GM23338 (cell line): ENCODE data around the gene HTR4. TPM values are rescaled to one million over a fixed set of nuclear protein-coding genes. Genes with fewer than 3 reads are reported as not detected.

Experiments
- ATAC-seq: fragments of 200-7000 bp; cut with Tn5 transposase; 3 replicates; pipeline ENCODE4 v1.9.1; 2020
- DNase-seq: peaks from one replicate; pipeline ENCODE4 v3.0.0-alpha.2; 2015; ENCODE audit warnings: low spot score
- H2AFZ ChIP-seq: fragments of 200-600 bp; sonication (generic); 2 replicates; pipeline ENCODE4 v1.8.0; 2016; ENCODE audit warnings: antibody characterized with exemption, mild to moderate bottlenecking, moderate library complexity
- H3F3A ChIP-seq: fragments of 200-600 bp; sonication (generic); replicated peaks from 2 replicates; pipeline ENCODE4 v1.8.0; 2017; ENCODE audit warnings: antibody characterized with exemption, mixed run types, low read depth
- H3K27ac ChIP-seq: fragments of 200-600 bp; sonication (generic); 2 replicates; pipeline ENCODE4 v1.6.1; 2016; ENCODE audit warnings: low read depth
- H3K27me3 ChIP-seq: fragments of 200-600 bp; sonication (generic); 2 replicates; pipeline ENCODE4 v1.8.0; 2016; ENCODE audit warnings: mild to moderate bottlenecking, mixed run types, moderate library complexity; ENCODE audit not compliant: insufficient read depth
- H3K36me3 ChIP-seq: fragments of 200-600 bp; sonication (generic); 2 replicates; pipeline ENCODE4 v1.8.0; 2016; ENCODE audit warnings: mild to moderate bottlenecking; ENCODE audit not compliant: insufficient read depth
- H3K4me1 ChIP-seq: fragments of 200-600 bp; sonication (generic); 2 replicates; pipeline ENCODE4 v1.8.0; 2016; ENCODE audit warnings: mild to moderate bottlenecking, moderate library complexity; ENCODE audit not compliant: insufficient read depth
- H3K4me2 ChIP-seq: fragments of 200-600 bp; sonication (generic); 2 replicates; pipeline ENCODE4 v1.7.1; 2017; ENCODE audit warnings: mixed run types
- H3K4me3 ChIP-seq: fragments of 200-600 bp; sonication (generic); 2 replicates; pipeline ENCODE4 v1.6.1; 2016; ENCODE audit warnings: mixed run types
- H3K79me2 ChIP-seq: fragments of 200-600 bp; sonication (generic); replicated peaks from 2 replicates; pipeline ENCODE4 v1.8.0; 2017; ENCODE audit warnings: mild to moderate bottlenecking; ENCODE audit not compliant: insufficient read depth
- H3K9me2 ChIP-seq: fragments of 200-600 bp; sonication (generic); 2 replicates; pipeline ENCODE4 v1.8.0; 2017; ENCODE audit not compliant: insufficient read depth
- H4K20me1 ChIP-seq: fragments of 200-600 bp; sonication (generic); replicated peaks from 2 replicates; pipeline ENCODE4 v1.8.0; 2017; ENCODE audit warnings: mild to moderate bottlenecking; ENCODE audit not compliant: insufficient read depth
- H3K27ac Mint-ChIP-seq: 2 replicates; pipeline ENCODE4 v1.8.0; 2020; ENCODE audit warnings: inconsistent platforms, mild to moderate bottlenecking, moderate library complexity, mixed read lengths
- H3K27me3 Mint-ChIP-seq: 3 replicates; pipeline ENCODE4 v1.8.0; 2022; ENCODE audit warnings: low read depth, mild to moderate bottlenecking, moderate library complexity, mixed read lengths, inconsistent platforms; ENCODE audit not compliant: insufficient read depth, poor library complexity
- H3K36me3 Mint-ChIP-seq: 3 replicates; pipeline ENCODE4 v1.8.0; 2021; ENCODE audit warnings: low read depth, mild to moderate bottlenecking, inconsistent platforms, moderate library complexity, mixed read lengths
- H3K4me1 Mint-ChIP-seq: 3 replicates; pipeline ENCODE4 v1.8.0; 2020; ENCODE audit warnings: mild to moderate bottlenecking, inconsistent platforms, mixed read lengths
- H3K4me3 Mint-ChIP-seq: 3 replicates; pipeline ENCODE4 v1.8.0; 2021; ENCODE audit warnings: moderate library complexity, mild to moderate bottlenecking, inconsistent platforms, mixed read lengths
- H3K9me3 Mint-ChIP-seq: 3 replicates; pipeline ENCODE4 v1.8.0; 2020; ENCODE audit warnings: moderate library complexity, mild to moderate bottlenecking, inconsistent platforms, mixed read lengths
- EZH2 ChIP-seq: fragments of 200-600 bp; sonication (generic); IDR thresholded peaks from one replicate; pipeline ENCODE4 v1.8.0; 2017; ENCODE audit warnings: antibody characterized with exemption, mild to moderate bottlenecking, low read depth; ENCODE audit not compliant: unreplicated experiment
- EZH2phosphoT487 ChIP-seq: fragments of 200-600 bp; sonication (generic); IDR thresholded peaks from one replicate; pipeline ENCODE4 v1.8.1; 2018; ENCODE audit warnings: antibody characterized with exemption; ENCODE audit not compliant: unreplicated experiment
- POLR2AphosphoS5 ChIP-seq: IDR thresholded peaks from 2 replicates; pipeline ENCODE4 v1.6.1; 2016; ENCODE audit warnings: antibody characterized with exemption, low read depth
- REST ChIP-seq: IDR thresholded peaks from one replicate; pipeline ENCODE4 v1.6.1; 2018; ENCODE audit warnings: antibody characterized with exemption; ENCODE audit not compliant: unreplicated experiment
- STAT1 ChIP-seq: IDR thresholded peaks from one replicate; pipeline ENCODE4 v1.6.1; 2016; ENCODE audit warnings: antibody characterized with exemption; ENCODE audit not compliant: unreplicated experiment
- ZNF114 ChIP-seq: fragments of 250-450 bp; sonication (Bioruptor Pico); IDR thresholded peaks from 2 replicates; pipeline ENCODE4 v1.5.0; 2020; ENCODE audit warnings: mild to moderate bottlenecking, moderate library complexity
- ZNF331 ChIP-seq: fragments of 250-450 bp; sonication (Bioruptor Pico); IDR thresholded peaks from 2 replicates; pipeline ENCODE4 v1.5.0; 2020; ENCODE audit warnings: low read depth, mild to moderate bottlenecking, moderate library complexity
- polyA plus RNA-seq: library from polyadenylated mRNA; unstranded; fragments of >200 nt; fragmentation: Nextera tagmentation; extraction: Ambion mirVana; gene quantifications from 2 replicates; pipeline ENCODE4 v1.2.1, GENCODE V29; 2016
- total RNA-seq: library from RNA; depleted of rRNA; stranded (reverse); fragments of >200 nt; shearing (Covaris generic); gene quantifications from 2 replicates; pipeline ENCODE4 v1.2.3, GENCODE V29; 2014
- TF ChIP-seq, protein P1 (sequence below), 2 experiments: fragments of 200-600 bp in 1 of 2; sonication (generic) in 1 of 2; conservative IDR thresholded peaks; 2 replicates each; pipeline versions ENCODE4 v1.5.1 to v1.6.1; 2016 to 2017; ENCODE audit warnings: antibody characterized with exemption in 2 of 2, low read depth in 2 of 2, mild to moderate bottlenecking in 2 of 2, moderate library complexity in 1 of 2
- TF ChIP-seq, protein P2 (sequence below): IDR thresholded peaks from 2 replicates; pipeline ENCODE4 v1.6.1; 2016; ENCODE audit warnings: antibody characterized with exemption

The HTR4 gene
- total and polyA plus RNA-seq, 2 experiments from 2014 or later = 0.10 TPM; not detected in 1

DNA sequence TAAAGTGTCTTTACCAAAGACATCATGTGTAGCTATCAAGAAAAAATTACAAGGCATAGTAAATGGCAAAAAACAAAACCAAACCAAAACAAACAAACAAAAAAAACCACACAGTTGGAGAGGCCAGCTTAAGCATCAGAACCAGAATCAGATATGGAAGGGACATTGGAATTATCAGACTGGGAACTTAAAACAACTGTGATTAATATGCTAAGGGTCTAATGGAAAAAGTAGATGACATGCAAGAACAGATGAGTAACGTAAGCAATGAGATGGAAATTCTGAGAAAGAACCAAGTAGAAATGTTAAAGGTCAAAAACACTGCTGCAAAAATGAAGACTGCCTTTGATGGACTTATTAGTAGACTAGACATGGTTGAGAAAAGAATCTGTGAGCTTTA, 194.7 kb downstream of the HTR4 start:
- H3K4me3 Mint-ChIP-seq = no peak overlapping the region
- Histone ChIP-seq H3K36me3 (no peaks in the 10 kb centered on the region), H3K9me2 (no peaks in the 10 kb centered on the region), H3K4me1 (peaks cover 16% of the 10 kb centered on the region), H2AFZ (no peak overlapping the region), H3K27ac (no peak overlapping the region), H4K20me1 (no peaks in the 10 kb centered on the region), H3K27me3 (no peaks in the 10 kb centered on the region), H3K79me2 (no peaks in the 10 kb centered on the region), H3F3A (no peaks in the 10 kb centered on the region), H3K4me3 (no peak overlapping the region), H3K4me2 (no peak overlapping the region)
- no peak for ATAC-seq
- peaks cover 15% of the 10 kb centered on the region; the same call in 2 of the 3 replicates for H3K4me1 Mint-ChIP-seq
- no peaks in the 10 kb centered on the region for H3K27me3 Mint-ChIP-seq
- no peak overlapping the region for H3K27ac Mint-ChIP-seq
- no peaks in the 10 kb centered on the region for H3K9me3 Mint-ChIP-seq
- no peaks in the 10 kb centered on the region for H3K36me3 Mint-ChIP-seq
- no peak for DNase-seq
- TF ChIP-seq POLR2AphosphoS5 (no peak), ZNF114 (CRISPR knock-in tag) (no peak), EZH2phosphoT487 (no peak), EZH2 (no peak), ZNF331 (no peak), REST (no peak), STAT1 (no peak)
- TF ChIP-seq, protein P1, sequence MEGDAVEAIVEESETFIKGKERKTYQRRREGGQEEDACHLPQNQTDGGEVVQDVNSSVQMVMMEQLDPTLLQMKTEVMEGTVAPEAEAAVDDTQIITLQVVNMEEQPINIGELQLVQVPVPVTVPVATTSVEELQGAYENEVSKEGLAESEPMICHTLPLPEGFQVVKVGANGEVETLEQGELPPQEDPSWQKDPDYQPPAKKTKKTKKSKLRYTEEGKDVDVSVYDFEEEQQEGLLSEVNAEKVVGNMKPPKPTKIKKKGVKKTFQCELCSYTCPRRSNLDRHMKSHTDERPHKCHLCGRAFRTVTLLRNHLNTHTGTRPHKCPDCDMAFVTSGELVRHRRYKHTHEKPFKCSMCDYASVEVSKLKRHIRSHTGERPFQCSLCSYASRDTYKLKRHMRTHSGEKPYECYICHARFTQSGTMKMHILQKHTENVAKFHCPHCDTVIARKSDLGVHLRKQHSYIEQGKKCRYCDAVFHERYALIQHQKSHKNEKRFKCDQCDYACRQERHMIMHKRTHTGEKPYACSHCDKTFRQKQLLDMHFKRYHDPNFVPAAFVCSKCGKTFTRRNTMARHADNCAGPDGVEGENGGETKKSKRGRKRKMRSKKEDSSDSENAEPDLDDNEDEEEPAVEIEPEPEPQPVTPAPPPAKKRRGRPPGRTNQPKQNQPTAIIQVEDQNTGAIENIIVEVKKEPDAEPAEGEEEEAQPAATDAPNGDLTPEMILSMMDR (conservative IDR thresholded peaks at IDR 0.05; ENCODE audit: low read depth in 2 of 2) = no peak
- TF ChIP-seq, protein P2, sequence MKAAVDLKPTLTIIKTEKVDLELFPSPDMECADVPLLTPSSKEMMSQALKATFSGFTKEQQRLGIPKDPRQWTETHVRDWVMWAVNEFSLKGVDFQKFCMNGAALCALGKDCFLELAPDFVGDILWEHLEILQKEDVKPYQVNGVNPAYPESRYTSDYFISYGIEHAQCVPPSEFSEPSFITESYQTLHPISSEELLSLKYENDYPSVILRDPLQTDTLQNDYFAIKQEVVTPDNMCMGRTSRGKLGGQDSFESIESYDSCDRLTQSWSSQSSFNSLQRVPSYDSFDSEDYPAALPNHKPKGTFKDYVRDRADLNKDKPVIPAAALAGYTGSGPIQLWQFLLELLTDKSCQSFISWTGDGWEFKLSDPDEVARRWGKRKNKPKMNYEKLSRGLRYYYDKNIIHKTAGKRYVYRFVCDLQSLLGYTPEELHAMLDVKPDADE = no peak
